HL-60/S4 treated with retinoic acid at 250 ng/mL for 4 days and 3 days (cell line): ENCODE measurements around the gene ZNF189.

Experiments used
- in situ Hi-C: fragments of 300-500 bp; cut with MboI; formaldehyde crosslinking; loops from 2 replicates; pipeline ENCODE4 v1.7.0; 2022; ENCODE audit warnings: low sequenced_read_pairs

The ZNF189 gene

DNA sequence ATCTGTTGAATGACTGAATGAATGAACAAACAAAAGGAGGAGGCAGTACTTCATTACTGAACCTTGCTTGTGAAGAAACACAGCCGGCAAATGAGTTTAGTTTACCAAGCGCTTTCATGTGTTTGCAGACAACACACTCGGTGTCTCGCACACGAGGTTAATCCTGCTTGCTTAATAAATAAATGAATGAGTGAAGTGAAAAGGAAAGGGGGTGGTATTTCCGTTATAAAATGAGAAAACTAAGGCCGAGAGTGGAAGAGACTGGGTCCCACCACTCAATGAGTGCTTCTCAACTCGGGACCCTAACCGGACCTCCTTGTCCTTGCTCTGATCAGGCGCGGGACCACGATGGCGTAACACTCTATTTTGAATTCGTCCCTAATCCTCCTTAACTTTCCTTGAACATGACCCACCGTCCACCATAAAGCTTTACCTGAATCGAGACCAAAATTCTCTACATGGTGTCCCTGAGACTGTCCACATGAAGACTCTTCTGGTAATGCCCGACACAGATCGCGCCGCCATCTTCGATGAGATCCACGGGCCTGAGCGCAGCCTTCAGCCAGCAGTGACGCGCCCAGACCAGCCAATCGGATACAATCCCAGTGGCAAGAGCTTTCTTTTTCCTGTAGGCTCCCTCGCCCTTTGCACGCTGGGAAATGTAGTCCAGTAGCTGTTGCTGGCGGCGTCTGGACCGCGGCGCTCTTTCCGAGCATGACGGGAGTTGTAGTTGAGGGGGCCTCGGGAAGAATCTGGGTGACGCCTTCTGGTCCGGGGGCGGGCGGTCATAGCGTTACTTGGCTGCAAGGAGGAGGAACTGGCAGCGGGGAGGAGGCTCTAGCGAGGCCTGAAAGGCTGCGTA is at the start of gene ZNF189, which contains the start of gene MRPL50:
Gene ZNF189 (plus strand): TSS at position 784 of the 862 bp plus-strand sequence. CDS start 306 bp downstream, outside the sequence.
Gene MRPL50 (minus strand): TSS at position 551 of the 862 bp plus-strand sequence. CDS start 26 bp downstream, at position 525.
- in situ Hi-C loops = no loop called here

DNA sequence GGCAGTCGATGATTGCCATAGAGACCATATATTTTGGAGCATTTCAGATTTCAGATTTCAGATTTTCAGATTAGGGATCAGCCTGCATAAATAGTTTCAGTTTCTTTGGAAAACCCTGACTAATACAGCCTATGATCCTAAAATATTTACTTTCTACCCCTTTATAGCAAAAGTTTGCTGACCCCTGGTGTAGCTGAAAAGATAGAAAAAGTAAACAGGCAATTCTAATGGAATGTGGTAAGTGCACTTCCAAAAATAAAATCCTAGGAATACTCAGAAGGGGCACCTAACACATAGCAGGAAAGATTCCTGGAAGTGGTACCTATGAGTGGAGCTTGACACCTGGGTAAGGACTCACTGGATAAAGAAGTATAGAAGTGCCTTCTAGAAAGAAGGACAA is 48.4 kb upstream of the ZNF189 start:
- in situ Hi-C loops = no loop called here

DNA sequence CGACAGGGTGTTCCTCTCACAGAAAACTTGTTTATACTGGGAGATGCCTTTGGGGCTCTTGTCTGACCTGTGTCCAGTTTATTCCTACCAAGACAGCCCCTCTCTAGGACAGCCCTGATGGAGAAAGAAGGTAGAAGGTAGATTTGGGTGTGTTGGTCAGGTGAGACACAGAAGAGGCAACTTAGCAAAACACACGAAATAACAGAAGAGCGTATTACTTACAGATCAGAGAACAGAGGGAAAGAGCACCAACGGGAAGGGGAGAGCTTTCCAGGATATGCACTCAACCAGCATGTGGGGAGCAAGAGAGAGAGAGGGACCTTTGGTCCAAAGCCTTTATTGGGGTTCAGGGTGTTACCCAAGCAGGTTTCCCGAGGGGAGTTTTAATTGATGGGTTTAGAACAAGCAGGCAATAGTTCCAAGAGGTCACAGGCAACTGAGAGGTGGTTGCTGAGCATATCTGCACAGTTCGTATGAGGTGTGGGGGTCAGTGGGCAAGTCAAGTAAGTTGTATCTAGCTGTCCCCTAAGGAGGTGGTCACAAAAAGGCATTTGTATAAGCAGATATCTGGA is 45.7 kb upstream of the ZNF189 start:
- in situ Hi-C loops = no loop called here

DNA sequence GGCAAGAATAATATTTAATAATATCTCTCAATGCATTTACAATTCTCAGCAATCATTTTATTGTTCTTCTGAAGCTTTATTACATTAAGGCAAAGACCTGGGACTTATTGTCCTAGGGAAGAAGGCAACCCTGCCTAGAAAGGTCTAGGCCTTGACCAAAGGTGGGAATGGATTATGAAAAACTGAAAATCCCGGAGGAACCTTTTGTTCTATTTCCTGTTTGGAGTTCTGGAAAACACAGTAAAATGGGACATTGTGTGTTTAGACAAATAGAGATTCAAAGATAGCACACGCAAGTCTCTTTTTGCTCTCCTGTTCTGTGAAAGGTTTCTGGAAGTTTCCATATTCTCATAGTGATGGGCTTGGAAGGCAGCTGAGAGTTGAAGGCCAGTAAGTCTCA is 45.0 kb upstream of the ZNF189 start:
- in situ Hi-C loops = no loop called here

DNA sequence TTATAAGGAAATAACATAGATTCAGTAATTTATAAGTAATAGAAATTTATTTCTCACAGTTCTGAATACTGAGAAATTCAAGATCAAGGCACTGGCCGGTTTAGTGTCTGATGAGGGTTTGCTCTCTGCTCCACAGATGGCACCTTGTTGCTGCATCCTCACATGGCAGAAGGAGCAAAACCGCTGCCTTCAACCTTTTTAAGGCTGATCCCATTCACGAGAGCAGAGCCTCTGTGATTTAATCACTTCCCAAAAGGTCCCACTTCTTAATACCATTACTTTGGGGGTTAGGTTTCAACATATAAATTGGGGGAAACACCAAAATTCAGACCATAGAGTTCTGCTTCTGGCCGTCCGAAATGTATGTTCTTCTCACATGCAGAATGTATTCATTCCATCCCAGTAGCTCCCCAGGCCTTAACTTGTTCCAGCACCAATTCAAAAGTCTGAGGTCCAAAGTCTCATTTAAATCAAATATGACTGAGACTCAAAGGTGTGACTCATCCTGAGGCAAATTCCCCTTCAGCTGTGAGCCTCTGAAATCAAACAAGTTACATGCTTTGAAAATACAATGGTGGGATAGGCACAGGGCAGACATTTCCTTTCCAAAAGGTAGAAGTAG is 44.4 kb upstream of the ZNF189 start:
- in situ Hi-C loops = no loop called here

DNA sequence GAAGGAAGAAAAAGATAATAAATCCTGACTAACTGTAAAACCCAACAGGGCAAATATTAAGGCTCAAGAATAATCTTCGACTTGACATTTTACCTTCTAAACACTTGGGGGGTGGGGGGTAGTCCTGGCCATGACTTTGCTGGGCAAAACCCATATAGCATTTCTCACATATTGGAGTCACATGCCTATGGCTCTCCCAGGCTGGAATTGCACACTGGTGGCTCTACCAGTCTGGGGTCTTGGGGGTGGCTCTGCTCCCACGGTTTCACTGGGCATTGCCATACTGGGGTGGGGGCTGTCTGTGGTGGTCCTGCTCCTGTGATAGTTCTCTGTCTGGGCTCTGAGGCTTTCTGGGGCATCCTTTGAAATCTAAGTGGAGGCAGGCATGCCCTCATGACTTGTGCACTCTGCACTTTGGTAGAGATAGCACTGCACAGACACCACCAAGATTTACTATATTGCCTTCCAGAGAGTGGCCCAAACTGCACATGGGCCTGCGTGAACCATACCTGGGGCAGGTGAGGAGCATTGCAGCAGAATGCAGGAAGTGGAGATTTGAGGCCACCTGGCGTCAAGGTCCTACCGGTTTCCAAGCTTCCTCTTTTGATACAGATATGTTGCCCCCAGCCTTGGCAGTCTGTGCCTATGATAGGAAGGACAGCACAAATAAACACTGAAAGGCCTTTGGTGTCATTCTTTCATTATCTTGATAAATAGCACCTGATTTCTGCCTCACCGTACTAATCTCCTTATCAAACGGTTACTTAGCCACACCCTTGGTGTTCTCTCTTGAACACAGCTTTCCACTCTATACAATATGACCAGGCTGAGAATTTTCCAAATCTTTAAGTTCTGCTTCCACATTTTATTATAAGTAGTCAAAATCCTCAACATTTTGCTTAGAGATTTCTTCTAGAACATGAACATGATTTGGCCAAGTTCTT is 43.6 kb upstream of the ZNF189 start:
- in situ Hi-C loops = no loop called here

DNA sequence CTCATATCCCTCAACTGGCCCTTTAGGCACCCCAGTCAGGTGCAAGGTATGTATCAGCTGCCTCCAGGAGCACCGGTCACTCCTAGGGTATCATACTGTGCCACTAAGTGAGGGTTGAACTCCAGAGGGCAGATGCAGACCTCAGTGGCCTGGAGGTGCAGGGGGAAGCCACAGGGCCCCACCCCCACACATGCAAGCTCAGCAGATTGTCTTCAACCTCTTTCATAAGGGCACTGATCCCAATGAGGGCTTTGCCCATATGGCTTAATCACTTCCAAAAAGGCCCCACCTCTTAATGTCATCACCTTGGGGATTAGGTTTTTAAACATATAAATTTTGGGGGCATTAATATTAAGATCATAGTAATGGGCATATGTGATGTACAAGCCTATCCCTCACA is 42.0 kb upstream of the ZNF189 start:
- in situ Hi-C loops = no loop called here

DNA sequence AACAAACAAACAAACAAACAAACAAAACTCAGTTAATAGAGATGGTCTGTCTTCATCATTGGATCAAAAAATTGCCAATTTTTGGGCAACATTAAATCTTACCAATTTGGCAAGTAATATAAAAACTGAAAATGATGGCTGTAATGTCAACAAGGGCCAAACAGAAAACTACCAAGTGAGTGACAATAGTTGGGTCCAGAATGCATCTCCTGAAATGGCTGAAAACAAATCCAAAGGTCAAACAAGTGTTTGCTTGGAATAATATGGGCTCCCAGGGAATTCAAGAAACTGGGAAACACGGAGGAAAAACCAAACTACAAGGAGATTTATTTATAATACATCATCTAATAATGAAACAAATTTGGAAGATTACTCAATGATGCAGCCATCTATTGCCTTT is 39.0 kb upstream of the ZNF189 start:
- in situ Hi-C loops = no loop called here

DNA sequence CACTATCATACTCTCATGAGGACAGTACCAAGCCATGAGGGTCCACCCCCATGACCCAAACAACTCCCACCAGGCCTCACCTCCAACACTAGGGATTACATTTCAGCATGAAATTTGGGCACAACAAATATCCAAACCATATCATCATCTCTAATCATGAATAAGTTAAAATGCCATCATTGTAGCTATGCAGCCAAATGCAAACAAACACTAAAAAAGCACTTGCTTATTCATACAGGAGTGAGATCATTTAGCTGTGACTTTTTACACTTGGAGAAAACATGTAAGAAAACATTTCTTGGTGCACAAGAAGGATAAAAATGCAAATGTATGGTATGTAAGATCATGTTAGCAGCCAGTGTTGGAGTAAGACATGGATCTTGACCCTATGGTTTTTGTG is 38.0 kb upstream of the ZNF189 start:
- in situ Hi-C loops = no loop called here

DNA sequence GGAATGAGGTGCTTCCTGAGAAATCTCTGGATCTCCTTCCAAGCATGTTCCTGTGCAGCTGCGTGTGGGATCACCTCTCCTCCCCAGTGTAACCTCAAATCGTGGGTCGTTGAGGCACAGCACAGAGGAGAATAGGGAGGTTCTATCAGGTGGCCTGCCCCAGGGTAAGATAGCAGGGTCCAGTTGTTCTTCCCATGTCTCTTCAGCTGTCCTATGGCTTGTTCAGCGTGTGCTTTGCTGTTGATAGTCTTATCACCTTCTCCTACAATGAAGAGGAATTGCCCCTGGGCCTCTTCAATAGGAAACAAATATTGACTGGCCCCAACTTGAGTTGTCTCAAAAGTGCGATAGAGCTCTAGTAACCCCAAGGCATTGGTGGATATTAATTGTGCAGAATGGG is 36.2 kb upstream of the ZNF189 start:
- in situ Hi-C loops = no loop called here

DNA sequence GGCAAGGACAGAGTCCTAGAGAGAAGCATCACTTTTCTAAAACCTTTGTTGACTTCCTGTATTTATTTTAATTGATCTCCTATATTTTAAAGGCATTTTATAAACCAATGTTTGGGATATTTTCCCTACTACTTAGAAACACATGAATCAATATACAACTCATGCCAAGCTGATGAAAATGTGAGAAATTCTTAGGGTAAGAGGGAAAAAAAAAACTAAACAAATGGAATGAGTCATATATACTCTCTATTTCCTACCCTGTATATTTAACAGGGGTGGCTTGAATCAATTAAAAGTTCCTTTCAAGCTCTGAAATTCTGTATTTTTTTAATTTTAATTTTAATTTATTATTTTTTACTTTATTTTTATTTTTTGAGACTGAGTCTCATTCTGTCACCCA is 33.5 kb upstream of the ZNF189 start:
- in situ Hi-C loops = no loop called here

DNA sequence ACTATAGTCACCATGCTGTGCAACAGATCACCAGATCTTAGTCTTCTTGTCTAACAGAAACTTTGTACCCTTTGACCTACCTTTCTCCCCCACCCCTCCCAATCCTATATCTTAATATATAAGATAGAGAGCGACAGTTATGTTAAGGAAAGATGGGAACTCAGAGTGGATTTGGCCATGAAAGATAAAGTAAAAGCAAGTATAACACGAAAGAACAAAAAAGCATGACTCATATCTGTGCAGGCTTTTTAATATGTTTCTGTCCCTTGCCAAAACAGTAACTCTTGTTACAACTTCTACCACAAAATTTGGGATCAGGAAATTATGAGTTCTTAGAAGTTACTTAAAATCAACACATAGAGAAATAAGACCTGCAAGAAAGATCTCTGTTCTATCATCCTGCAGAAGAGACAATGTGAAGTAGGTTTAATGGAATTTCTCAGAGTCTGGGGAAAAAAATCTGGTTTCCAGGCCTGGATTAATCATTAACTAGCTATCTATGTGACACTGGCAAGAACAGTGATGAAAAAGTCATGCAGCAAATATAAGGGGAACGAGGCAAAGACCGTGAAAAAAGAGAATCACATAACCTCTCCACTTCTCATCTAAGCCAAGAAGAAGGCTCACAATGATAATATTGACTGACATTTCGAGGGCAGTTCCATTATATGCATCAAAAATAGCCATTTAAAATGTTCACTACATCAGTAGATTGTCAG is 32.5 kb upstream of the ZNF189 start:
- in situ Hi-C loops = no loop called here

DNA sequence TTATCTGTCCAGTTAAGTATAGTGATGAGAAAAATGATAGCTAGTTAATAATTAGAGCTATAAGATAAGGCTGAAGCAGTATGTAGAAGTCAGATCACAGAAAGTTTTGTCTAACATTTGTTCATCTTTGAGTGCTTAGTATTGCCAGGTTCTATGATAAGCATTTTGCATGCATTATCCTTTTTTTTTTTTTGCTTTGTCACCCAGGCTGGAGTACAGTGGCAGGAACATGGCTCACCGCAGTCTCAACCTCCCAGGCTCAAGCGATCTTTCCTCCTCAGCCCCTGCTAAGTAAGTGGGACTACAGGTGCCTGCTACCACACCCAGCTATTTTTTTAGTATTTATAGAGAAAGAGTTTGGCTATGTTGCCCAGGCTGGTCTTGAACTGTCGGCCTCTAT is 31.3 kb upstream of the ZNF189 start:
- in situ Hi-C loops = no loop called here

DNA sequence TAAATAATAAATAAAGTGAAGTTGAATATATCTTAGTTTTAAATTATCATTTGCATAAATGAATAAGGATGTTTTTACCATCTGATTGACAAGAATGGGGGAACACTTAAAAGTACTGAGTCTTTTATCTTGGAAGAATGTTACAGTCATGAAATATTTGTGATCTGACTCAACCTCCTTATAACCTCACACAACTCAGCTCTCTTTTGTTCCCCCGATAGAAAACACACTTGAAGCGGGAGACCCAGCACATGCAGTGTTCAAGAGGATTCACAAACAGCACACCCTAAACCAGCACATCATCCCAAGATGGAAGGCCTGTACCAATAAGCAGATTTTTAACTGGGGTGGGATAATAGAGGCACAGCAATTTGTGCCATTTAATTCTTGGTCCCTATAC is 29.4 kb upstream of the ZNF189 start:
- in situ Hi-C loops = no loop called here

DNA sequence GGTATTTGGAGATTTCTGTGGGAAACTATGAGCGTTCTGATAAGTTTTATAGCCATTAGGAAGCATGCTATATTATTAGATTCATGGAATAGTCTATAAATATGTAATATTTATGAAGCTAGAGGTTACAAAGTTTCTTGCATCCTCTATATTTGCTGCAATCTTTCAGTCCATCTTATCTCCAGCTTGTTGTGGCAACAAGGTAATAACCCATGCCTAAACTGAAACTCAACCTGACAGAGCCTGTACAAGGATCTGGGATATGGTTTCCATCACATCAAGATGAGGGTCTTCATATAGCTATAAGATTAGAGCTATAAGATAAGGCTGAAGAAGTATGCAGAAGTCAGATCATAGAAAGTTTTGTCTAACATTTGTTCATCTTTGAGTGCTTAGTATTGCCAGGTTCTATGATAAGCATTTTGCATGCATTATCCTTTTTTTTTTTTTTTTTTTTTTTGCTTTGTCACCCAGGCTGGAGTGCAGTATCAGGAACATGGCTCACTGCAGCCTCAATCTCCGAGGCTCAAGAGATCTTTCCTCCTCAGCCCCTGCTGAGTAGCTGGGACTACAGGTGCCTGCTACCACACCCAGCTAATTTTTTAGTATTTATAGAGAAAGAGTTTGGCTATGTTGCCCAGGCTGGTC is 28.6 kb upstream of the ZNF189 start:
- in situ Hi-C loops = no loop called here

DNA sequence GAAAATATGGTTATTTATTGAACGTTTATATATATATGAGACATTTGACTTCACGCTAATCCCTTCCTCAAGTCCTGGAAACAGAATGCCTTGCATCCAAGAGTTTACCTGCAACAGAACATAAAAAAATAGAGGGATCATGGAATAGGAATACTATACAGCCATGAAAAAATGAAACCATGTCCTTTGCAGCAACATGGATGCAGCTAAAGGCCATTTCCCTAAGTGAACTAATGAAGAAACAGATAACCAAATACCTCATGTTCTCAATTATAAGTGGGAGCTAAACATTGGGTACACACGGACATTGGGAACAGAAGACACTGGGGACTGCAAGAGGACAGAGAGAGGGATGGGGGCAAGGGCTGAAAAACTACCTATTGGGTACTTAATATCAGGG is 26.8 kb upstream of the ZNF189 start:
- in situ Hi-C loops = no loop called here

DNA sequence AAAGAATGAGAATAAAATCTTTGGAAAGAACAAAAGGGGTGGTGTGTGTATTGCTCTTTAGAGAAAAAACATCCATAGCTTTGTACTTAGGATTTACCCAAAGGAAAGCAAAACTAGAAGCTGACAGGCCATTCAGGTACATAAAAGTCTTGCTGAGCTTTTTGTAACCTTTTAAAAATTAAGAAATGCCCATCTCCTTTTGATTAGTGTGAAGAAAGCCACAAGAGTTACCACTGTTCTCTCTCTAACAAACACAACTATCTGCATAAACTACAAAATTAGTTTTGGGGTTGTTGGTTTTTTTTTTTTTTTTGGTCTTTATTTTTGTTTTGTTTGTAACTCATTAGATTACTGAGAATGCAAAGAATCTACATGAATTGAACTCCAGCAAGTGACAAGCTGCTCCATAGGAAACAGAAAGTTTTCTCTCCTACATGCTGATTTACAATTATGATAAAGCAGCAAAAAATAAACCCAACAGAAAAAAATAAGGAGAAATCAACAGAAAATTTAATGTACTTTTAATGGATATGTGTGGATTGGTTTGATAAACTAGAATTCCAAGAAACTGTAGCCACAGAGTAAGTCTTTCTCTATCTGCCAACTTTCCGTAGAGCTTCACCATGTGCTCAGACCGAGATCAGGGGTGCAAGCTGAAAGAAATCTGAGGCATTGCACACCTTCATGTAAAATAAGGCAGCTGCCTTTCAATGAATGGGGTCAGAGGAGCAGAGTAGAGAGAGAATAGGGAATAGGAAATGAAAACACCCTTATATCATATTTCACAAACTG is 26.1 kb upstream of the ZNF189 start:
- in situ Hi-C loops = no loop called here

DNA sequence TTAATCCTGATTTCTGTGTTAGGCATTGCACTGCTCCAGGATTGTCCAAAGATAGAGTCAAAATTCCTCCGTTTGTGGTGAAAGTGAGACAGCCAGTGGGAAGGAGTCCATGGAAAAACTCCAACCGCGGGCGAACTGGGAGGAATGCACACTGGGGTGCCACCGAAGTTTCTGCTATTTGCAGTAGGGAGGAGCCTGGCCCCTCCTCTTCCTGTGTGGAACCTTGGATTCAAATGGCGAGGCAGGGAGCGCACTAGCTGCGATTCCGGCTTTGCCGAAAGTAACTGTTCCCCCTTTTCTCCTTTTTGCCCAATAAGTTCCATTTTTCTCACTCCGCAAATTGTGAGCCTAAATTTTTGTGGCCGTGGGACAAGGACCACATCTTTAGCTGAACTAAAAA is 23.1 kb upstream of the ZNF189 start:
- in situ Hi-C loops = no loop called here
